GM13977 (cell line): Measurements from ENCODE around the gene ZFP42.

ENCODE experiments used
- DNase-seq: peaks from one replicate; pipeline ENCODE4 v3.0.0; 2012; ENCODE audit warnings: low spot score
- in situ Hi-C: fragments of 300-500 bp; cut with MboI; formaldehyde crosslinking; loops from one replicate; pipeline ENCODE4 v1.12.0; 2022; ENCODE audit warnings: low sequenced_read_pairs, low pct_unique_long_range_greater_than_20kb, mixed read lengths, inconsistent platforms; ENCODE audit not compliant: unreplicated experiment
- TF ChIP-seq, protein P1 (sequence below): IDR thresholded peaks from 2 replicates; pipeline ENCODE4 v1.5.1; 2012; ENCODE audit warnings: mild to moderate bottlenecking, control low read depth; ENCODE audit not compliant: insufficient read depth; ENCODE audit errors: extremely low read depth, missing control alignments

Gene ZFP42

GRCh38 chr4:188046657-188047056, 51.1 kb downstream of the ZFP42 start:
- TF ChIP-seq, protein P1, sequence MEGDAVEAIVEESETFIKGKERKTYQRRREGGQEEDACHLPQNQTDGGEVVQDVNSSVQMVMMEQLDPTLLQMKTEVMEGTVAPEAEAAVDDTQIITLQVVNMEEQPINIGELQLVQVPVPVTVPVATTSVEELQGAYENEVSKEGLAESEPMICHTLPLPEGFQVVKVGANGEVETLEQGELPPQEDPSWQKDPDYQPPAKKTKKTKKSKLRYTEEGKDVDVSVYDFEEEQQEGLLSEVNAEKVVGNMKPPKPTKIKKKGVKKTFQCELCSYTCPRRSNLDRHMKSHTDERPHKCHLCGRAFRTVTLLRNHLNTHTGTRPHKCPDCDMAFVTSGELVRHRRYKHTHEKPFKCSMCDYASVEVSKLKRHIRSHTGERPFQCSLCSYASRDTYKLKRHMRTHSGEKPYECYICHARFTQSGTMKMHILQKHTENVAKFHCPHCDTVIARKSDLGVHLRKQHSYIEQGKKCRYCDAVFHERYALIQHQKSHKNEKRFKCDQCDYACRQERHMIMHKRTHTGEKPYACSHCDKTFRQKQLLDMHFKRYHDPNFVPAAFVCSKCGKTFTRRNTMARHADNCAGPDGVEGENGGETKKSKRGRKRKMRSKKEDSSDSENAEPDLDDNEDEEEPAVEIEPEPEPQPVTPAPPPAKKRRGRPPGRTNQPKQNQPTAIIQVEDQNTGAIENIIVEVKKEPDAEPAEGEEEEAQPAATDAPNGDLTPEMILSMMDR, result no peak
- in situ Hi-C loops, result no loop called here
- DNase-seq, result no peak

DNA sequence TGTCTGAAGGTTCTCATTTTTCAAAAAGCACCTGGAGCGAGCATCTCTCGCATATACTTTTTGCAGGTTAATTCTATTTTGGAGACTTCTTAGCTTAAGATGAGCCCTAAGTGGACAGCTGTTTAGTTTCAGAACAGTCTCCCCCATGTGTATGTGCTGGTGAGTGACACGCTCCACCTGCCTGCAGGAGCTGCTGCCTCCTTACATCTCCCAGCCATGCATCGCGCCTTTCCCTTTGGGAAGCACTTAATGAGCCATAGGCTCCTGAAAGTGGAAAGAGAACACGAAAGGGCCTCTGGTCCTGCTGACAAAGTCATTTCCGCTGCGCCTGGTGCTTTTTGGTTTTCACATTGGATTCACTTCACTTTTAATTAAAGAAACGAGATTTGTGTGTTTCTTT, 57.7 kb downstream of the ZFP42 start:
- TF ChIP-seq, protein P1, result no peak
- no peak for DNase-seq
- in situ Hi-C loops, result no loop called here
